HEK293 (cell line): ENCODE measurements around the gene HOXB9.

Experiments used
- CTCF ChIA-PET: fragments of 350-600 bp; formaldehyde crosslinking; extraction: SDS; loops from one replicate; lab custom pipeline; 2021; ENCODE audit warnings: antibody characterized with exemption; lab: Yijun Ruan, JAX
- POLR2A ChIA-PET: fragments of 300-600 bp; formaldehyde crosslinking; extraction: SDS; loops from one replicate; lab custom pipeline; 2020; ENCODE audit warnings: antibody characterized with exemption, inconsistent platforms; lab: Yijun Ruan, JAX
- H3K27ac ChIP-seq: fragments of 200-500 bp; sonication (Bioruptor generic); 2 replicates; pipeline ENCODE4 v1.5.1; 2014; ENCODE audit warnings: low read depth, low read length, control low read depth, inconsistent platforms; ENCODE audit errors: extremely low read depth
- H3K36me3 ChIP-seq, 2 experiments: fragments of 200-500 bp in 1 of 2; sonication (Bioruptor generic) in 1 of 2; 1 replicate in 1 of 2; 2 replicates in 1 of 2; pipeline ENCODE4 v1.5.1; 2014 to 2017; ENCODE audit warnings: inconsistent platforms in 2 of 2, low read length in 2 of 2; ENCODE audit not compliant: control insufficient read depth in 2 of 2, insufficient read depth in 1 of 2
- H3K4me1 ChIP-seq: fragments of 200-500 bp; sonication (Bioruptor generic); 2 replicates; pipeline ENCODE4 v1.5.1; 2014; ENCODE audit warnings: mild to moderate bottlenecking, low read length, inconsistent platforms; ENCODE audit not compliant: control insufficient read depth, insufficient read depth
- H3K4me3 ChIP-seq: 2 replicates; pipeline ENCODE4 v1.5.1; 2011; ENCODE audit warnings: low read depth, mild to moderate bottlenecking, control low read depth, low read length, moderate library complexity
- H3K9me3 ChIP-seq: fragments of 200-500 bp; sonication (Bioruptor generic); 2 replicates; pipeline ENCODE4 v1.5.1; 2014; ENCODE audit warnings: low read depth, low read length, inconsistent platforms; ENCODE audit not compliant: control insufficient read depth, insufficient read depth
- AEBP2 ChIP-seq: fragments of 450-650 bp; formaldehyde crosslinking; IDR thresholded peaks from 2 replicates; pipeline ENCODE4 v1.5.1; 2016; ENCODE audit warnings: missing biosample characterization, missing genetic modification characterization, borderline replicate concordance
- GLI4 ChIP-seq: fragments of 450-650 bp; formaldehyde crosslinking; IDR thresholded peaks from 2 replicates; pipeline ENCODE4 v1.5.1; 2016; ENCODE audit warnings: missing biosample characterization, missing genetic modification characterization
- HOXD13 ChIP-seq: sonication (generic); formaldehyde crosslinking; IDR thresholded peaks from 2 replicates; pipeline ENCODE4 v1.8.0; 2022; ENCODE audit warnings: missing genetic modification reagents, borderline replicate concordance
- INSM2 ChIP-seq: fragments of 450-650 bp; formaldehyde crosslinking; IDR thresholded peaks from 2 replicates; pipeline ENCODE4 v1.5.1; 2016; ENCODE audit warnings: missing biosample characterization, missing genetic modification characterization
- KLF8 ChIP-seq: fragments of 450-650 bp; formaldehyde crosslinking; IDR thresholded peaks from 2 replicates; pipeline ENCODE4 v1.5.1; 2016; ENCODE audit warnings: missing biosample characterization, missing genetic modification characterization
- SP2 ChIP-seq: fragments of 450-650 bp; formaldehyde crosslinking; IDR thresholded peaks from 2 replicates; pipeline ENCODE4 v1.5.1; 2016; ENCODE audit warnings: missing biosample characterization, missing genetic modification characterization
- WT1 ChIP-seq: fragments of 450-650 bp; formaldehyde crosslinking; IDR thresholded peaks from 2 replicates; pipeline ENCODE4 v1.5.1; 2016; ENCODE audit warnings: missing biosample characterization, missing genetic modification characterization
- ZBTB49 ChIP-seq: fragments of 450-650 bp; formaldehyde crosslinking; IDR thresholded peaks from 2 replicates; pipeline ENCODE4 v1.5.1; 2016; ENCODE audit warnings: missing biosample characterization, missing genetic modification characterization, low read depth
- ZBTB6 ChIP-seq: fragments of 450-650 bp; formaldehyde crosslinking; IDR thresholded peaks from 2 replicates; pipeline ENCODE4 v1.5.1; 2017; ENCODE audit warnings: missing biosample characterization, missing genetic modification characterization
- ZFP69B ChIP-seq: fragments of 450-650 bp; formaldehyde crosslinking; IDR thresholded peaks from 2 replicates; pipeline ENCODE4 v1.5.1; 2016; ENCODE audit warnings: missing biosample characterization, missing genetic modification characterization
- ZIC2 ChIP-seq: fragments of 450-650 bp; formaldehyde crosslinking; IDR thresholded peaks from 2 replicates; pipeline ENCODE4 v1.5.1; 2016; ENCODE audit warnings: missing biosample characterization, missing genetic modification characterization
- ZNF214 ChIP-seq: fragments of 450-650 bp; formaldehyde crosslinking; IDR thresholded peaks from 2 replicates; pipeline ENCODE4 v1.5.1; 2017; ENCODE audit warnings: missing biosample characterization, mild to moderate bottlenecking, missing genetic modification characterization, borderline replicate concordance
- ZNF274 ChIP-seq, 2 experiments: fragments of 200-500 bp in 1 of 2; fragments of 450-650 bp in 1 of 2; sonication (Bioruptor generic) in 1 of 2; formaldehyde crosslinking in 1 of 2; IDR thresholded peaks; 2 replicates each; pipeline versions ENCODE4 v1.5.1 to v1.6.1; 2014 to 2016; ENCODE audit warnings: borderline replicate concordance in 1 of 2, inconsistent platforms in 1 of 2, low read length in 1 of 2, missing biosample characterization in 1 of 2, missing genetic modification characterization in 1 of 2
- ZNF324 ChIP-seq: fragments of 450-650 bp; formaldehyde crosslinking; IDR thresholded peaks from 2 replicates; pipeline ENCODE4 v1.5.1; 2016; ENCODE audit warnings: missing biosample characterization, missing genetic modification characterization
- ZNF350 ChIP-seq: fragments of 450-650 bp; formaldehyde crosslinking; IDR thresholded peaks from 2 replicates; pipeline ENCODE4 v1.5.0; 2017; ENCODE audit warnings: missing biosample characterization, mild to moderate bottlenecking, missing genetic modification characterization
- ZNF366 ChIP-seq: fragments of 450-650 bp; formaldehyde crosslinking; conservative IDR thresholded peaks from 2 replicates; pipeline ENCODE4 v1.5.1; 2016; ENCODE audit warnings: missing biosample characterization, missing genetic modification characterization
- ZNF404 ChIP-seq: fragments of 450-650 bp; formaldehyde crosslinking; IDR thresholded peaks from 2 replicates; pipeline ENCODE4 v1.5.1; 2017; ENCODE audit warnings: missing biosample characterization, missing genetic modification characterization
- ZNF513 ChIP-seq: fragments of 450-650 bp; IDR thresholded peaks from 2 replicates; pipeline ENCODE4 v1.5.1; 2018; ENCODE audit warnings: missing biosample characterization, missing genetic modification characterization
- ZNF530 ChIP-seq: fragments of 450-650 bp; formaldehyde crosslinking; IDR thresholded peaks from 2 replicates; pipeline ENCODE4 v1.5.1; 2016; ENCODE audit warnings: low read depth, missing biosample characterization, missing genetic modification characterization
- ZNF596 ChIP-seq: fragments of 450-650 bp; IDR thresholded peaks from 2 replicates; pipeline ENCODE4 v1.5.0; 2018; ENCODE audit warnings: missing biosample characterization, mild to moderate bottlenecking, missing genetic modification characterization, moderate library complexity
- ZNF610 ChIP-seq: fragments of 450-650 bp; formaldehyde crosslinking; IDR thresholded peaks from 2 replicates; pipeline ENCODE4 v1.5.1; 2016; ENCODE audit warnings: missing biosample characterization, missing genetic modification characterization, borderline replicate concordance
- ZNF624 ChIP-seq: fragments of 450-650 bp; formaldehyde crosslinking; IDR thresholded peaks from 2 replicates; pipeline ENCODE4 v1.5.1; 2017; ENCODE audit warnings: missing biosample characterization, missing genetic modification characterization
- ZNF626 ChIP-seq: fragments of 450-650 bp; sonication (Bioruptor Pico); formaldehyde crosslinking; IDR thresholded peaks from 2 replicates; pipeline ENCODE4 v1.5.1; 2018; ENCODE audit warnings: missing biosample characterization, missing genetic modification characterization, inconsistent platforms
- ZNF654 ChIP-seq: fragments of 450-650 bp; formaldehyde crosslinking; IDR thresholded peaks from 2 replicates; pipeline ENCODE4 v1.5.1; 2016; ENCODE audit warnings: low read depth, missing biosample characterization, missing genetic modification characterization
- ZNF768 ChIP-seq: fragments of 450-650 bp; formaldehyde crosslinking; IDR thresholded peaks from 2 replicates; pipeline ENCODE4 v1.5.1; 2018; ENCODE audit warnings: missing biosample characterization, mild to moderate bottlenecking, missing genetic modification characterization
- ZNF785 ChIP-seq: fragments of 450-650 bp; formaldehyde crosslinking; IDR thresholded peaks from 2 replicates; pipeline ENCODE4 v1.5.1; 2016; ENCODE audit warnings: missing biosample characterization, missing genetic modification characterization
- ZSCAN5A ChIP-seq: fragments of 450-650 bp; formaldehyde crosslinking; IDR thresholded peaks from 2 replicates; pipeline ENCODE4 v1.5.1; 2016; ENCODE audit warnings: missing biosample characterization, missing genetic modification characterization

Gene HOXB9

GRCh38 chr17:48596735-48597527 is 29.2 kb downstream of the HOXB9 start:
- H3K27ac ChIP-seq: peak overlapping the region; percentile 87; the same call in 1 of the 2 replicates
- peaks cover 46% of the 10 kb centered on the region for H3K4me1 ChIP-seq
- POLR2A ChIA-PET: no interaction called here
- peaks cover 5 to 37% of the 10 kb centered on the region in 2 experiments; a peak in 1 of 3 replicates for H3K36me3 ChIP-seq
- CTCF ChIA-PET: interaction anchor here (0.6 to 2.6 kb wide), 5 partner anchors 96 to 377 kb away, joined by 3 to 10 read pairs (median 3); no protein-coding TSS in a partner anchor
- no peaks in the 10 kb centered on the region for H3K9me3 ChIP-seq
- H3K4me3 ChIP-seq: peak overlapping the region; percentile 71
- TF ChIP-seq ZIC2 (tag by site-specific recombination): no peak
- TF ChIP-seq ZNF214 (tag by site-specific recombination): no peak
- peak; percentile 65 for TF ChIP-seq ZFP69B (tag by site-specific recombination)
- TF ChIP-seq GLI4: no peak
- TF ChIP-seq ZNF624: no peak
- TF ChIP-seq KLF8 (tag by site-specific recombination): peak; percentile 50; the same call in 1 of the 2 replicates
- no peak for TF ChIP-seq ZNF404
- TF ChIP-seq ZNF768: no peak
- no peak; the same call in 1 of the 2 replicates for TF ChIP-seq ZNF654
- TF ChIP-seq ZNF350 (tag by site-specific recombination): no peak
- peak; percentile 80 for TF ChIP-seq WT1 (tag by site-specific recombination)
- TF ChIP-seq ZNF785 (tag by site-specific recombination): no peak
- TF ChIP-seq ZNF610: no peak
- no peak for TF ChIP-seq ZNF626 (tag by site-specific recombination)
- no peak for TF ChIP-seq ZNF324
- no peak for TF ChIP-seq ZBTB49 (tag by site-specific recombination)
- TF ChIP-seq ZNF596: peak; percentile 44; the same call in 1 of the 2 replicates
- TF ChIP-seq INSM2 (tag by site-specific recombination): peak; percentile 10; the same call in 1 of the 2 replicates
- TF ChIP-seq ZBTB6 (tag by site-specific recombination): peak; percentile 1; the same call in 1 of the 2 replicates
- no peak for TF ChIP-seq ZNF274 (IDR thresholded peaks at IDR 0.05; ENCODE audit: low read length)
- TF ChIP-seq ZNF274 (tag by site-specific recombination; IDR thresholded peaks at IDR 0.05; ENCODE audit: borderline replicate concordance): no peak
- TF ChIP-seq ZNF366: peak; percentile 73
- no peak for TF ChIP-seq ZNF513 (tag by site-specific recombination)
- no peak for TF ChIP-seq HOXD13 (CRISPR knock-in tag)
- no peak for TF ChIP-seq ZNF530
- no peak for TF ChIP-seq AEBP2 (tag by site-specific recombination)
- TF ChIP-seq SP2 (tag by site-specific recombination): peak; percentile 74
- peak; percentile 39; the same call in 1 of the 2 replicates for TF ChIP-seq ZSCAN5A (tag by site-specific recombination)
